ENCODE data around the gene ABLIM1.

DNA sequence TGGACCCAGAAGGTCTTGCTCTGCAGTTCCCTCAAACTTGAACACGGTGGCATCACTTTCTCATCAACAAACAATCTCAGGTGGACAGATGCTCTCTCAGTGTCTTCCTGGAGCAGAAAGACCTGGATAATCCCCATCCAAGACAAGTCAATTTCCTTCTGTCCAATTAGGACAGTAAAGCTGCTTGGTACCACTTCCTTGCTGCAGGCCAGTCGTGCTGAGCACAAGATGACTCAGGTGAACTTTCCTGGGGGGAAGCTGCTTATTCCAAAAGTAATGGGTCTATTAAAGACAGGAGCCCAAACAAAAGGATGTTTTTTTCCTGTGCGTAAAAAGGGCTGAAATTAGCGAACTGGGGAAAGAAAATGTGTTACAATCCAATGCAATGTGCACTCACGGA, 146.2 kb downstream of the ABLIM1 start:
- TF ChIP-seq, protein P1, sequence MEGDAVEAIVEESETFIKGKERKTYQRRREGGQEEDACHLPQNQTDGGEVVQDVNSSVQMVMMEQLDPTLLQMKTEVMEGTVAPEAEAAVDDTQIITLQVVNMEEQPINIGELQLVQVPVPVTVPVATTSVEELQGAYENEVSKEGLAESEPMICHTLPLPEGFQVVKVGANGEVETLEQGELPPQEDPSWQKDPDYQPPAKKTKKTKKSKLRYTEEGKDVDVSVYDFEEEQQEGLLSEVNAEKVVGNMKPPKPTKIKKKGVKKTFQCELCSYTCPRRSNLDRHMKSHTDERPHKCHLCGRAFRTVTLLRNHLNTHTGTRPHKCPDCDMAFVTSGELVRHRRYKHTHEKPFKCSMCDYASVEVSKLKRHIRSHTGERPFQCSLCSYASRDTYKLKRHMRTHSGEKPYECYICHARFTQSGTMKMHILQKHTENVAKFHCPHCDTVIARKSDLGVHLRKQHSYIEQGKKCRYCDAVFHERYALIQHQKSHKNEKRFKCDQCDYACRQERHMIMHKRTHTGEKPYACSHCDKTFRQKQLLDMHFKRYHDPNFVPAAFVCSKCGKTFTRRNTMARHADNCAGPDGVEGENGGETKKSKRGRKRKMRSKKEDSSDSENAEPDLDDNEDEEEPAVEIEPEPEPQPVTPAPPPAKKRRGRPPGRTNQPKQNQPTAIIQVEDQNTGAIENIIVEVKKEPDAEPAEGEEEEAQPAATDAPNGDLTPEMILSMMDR (conservative IDR thresholded peaks at IDR 0.05; ENCODE audit: low read depth in 2 of 2) = no peak
- TF ChIP-seq, protein P2, sequence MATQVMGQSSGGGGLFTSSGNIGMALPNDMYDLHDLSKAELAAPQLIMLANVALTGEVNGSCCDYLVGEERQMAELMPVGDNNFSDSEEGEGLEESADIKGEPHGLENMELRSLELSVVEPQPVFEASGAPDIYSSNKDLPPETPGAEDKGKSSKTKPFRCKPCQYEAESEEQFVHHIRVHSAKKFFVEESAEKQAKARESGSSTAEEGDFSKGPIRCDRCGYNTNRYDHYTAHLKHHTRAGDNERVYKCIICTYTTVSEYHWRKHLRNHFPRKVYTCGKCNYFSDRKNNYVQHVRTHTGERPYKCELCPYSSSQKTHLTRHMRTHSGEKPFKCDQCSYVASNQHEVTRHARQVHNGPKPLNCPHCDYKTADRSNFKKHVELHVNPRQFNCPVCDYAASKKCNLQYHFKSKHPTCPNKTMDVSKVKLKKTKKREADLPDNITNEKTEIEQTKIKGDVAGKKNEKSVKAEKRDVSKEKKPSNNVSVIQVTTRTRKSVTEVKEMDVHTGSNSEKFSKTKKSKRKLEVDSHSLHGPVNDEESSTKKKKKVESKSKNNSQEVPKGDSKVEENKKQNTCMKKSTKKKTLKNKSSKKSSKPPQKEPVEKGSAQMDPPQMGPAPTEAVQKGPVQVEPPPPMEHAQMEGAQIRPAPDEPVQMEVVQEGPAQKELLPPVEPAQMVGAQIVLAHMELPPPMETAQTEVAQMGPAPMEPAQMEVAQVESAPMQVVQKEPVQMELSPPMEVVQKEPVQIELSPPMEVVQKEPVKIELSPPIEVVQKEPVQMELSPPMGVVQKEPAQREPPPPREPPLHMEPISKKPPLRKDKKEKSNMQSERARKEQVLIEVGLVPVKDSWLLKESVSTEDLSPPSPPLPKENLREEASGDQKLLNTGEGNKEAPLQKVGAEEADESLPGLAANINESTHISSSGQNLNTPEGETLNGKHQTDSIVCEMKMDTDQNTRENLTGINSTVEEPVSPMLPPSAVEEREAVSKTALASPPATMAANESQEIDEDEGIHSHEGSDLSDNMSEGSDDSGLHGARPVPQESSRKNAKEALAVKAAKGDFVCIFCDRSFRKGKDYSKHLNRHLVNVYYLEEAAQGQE (IDR thresholded peaks at IDR 0.05; ENCODE audit: unreplicated experiment) = no peak
- TF ChIP-seq EZH2 (IDR thresholded peaks at IDR 0.05; ENCODE audit: low read depth, unreplicated experiment) = no peak
- no peak for TF ChIP-seq JUNB (IDR thresholded peaks at IDR 0.05; ENCODE audit: unreplicated experiment)
- TF ChIP-seq POLR2AphosphoS5 (IDR thresholded peaks at IDR 0.05; ENCODE audit: low read depth) = no peak
- TF ChIP-seq, protein P3, sequence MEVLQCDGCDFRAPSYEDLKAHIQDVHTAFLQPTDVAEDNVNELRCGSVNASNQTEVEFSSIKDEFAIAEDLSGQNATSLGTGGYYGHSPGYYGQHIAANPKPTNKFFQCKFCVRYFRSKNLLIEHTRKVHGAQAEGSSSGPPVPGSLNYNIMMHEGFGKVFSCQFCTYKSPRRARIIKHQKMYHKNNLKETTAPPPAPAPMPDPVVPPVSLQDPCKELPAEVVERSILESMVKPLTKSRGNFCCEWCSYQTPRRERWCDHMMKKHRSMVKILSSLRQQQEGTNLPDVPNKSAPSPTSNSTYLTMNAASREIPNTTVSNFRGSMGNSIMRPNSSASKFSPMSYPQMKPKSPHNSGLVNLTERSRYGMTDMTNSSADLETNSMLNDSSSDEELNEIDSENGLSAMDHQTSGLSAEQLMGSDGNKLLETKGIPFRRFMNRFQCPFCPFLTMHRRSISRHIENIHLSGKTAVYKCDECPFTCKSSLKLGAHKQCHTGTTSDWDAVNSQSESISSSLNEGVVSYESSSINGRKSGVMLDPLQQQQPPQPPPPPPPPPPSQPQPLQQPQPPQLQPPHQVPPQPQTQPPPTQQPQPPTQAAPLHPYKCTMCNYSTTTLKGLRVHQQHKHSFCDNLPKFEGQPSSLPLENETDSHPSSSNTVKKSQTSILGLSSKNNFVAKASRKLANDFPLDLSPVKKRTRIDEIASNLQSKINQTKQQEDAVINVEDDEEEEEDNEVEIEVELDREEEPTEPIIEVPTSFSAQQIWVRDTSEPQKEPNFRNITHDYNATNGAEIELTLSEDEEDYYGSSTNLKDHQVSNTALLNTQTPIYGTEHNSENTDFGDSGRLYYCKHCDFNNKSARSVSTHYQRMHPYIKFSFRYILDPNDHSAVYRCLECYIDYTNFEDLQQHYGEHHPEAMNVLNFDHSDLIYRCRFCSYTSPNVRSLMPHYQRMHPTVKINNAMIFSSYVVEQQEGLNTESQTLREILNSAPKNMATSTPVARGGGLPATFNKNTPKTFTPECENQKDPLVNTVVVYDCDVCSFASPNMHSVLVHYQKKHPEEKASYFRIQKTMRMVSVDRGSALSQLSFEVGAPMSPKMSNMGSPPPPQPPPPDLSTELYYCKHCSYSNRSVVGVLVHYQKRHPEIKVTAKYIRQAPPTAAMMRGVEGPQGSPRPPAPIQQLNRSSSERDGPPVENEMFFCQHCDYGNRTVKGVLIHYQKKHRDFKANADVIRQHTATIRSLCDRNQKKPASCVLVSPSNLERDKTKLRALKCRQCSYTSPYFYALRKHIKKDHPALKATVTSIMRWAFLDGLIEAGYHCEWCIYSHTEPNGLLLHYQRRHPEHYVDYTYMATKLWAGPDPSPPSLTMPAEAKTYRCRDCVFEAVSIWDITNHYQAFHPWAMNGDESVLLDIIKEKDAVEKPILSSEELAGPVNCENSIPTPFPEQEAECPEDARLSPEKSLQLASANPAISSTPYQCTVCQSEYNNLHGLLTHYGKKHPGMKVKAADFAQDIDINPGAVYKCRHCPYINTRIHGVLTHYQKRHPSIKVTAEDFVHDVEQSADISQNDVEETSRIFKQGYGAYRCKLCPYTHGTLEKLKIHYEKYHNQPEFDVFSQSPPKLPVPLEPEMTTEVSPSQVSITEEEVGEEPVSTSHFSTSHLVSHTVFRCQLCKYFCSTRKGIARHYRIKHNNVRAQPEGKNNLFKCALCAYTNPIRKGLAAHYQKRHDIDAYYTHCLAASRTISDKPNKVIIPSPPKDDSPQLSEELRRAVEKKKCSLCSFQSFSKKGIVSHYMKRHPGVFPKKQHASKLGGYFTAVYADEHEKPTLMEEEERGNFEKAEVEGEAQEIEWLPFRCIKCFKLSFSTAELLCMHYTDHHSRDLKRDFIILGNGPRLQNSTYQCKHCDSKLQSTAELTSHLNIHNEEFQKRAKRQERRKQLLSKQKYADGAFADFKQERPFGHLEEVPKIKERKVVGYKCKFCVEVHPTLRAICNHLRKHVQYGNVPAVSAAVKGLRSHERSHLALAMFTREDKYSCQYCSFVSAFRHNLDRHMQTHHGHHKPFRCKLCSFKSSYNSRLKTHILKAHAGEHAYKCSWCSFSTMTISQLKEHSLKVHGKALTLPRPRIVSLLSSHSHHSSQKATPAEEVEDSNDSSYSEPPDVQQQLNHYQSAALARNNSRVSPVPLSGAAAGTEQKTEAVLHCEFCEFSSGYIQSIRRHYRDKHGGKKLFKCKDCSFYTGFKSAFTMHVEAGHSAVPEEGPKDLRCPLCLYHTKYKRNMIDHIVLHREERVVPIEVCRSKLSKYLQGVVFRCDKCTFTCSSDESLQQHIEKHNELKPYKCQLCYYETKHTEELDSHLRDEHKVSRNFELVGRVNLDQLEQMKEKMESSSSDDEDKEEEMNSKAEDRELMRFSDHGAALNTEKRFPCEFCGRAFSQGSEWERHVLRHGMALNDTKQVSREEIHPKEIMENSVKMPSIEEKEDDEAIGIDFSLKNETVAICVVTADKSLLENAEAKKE (CRISPR knock-in tag; IDR thresholded peaks at IDR 0.05) = no peak
- no peak for TF ChIP-seq NANOG (IDR thresholded peaks at IDR 0.05; ENCODE audit: borderline replicate concordance)
- no peak for TF ChIP-seq STAT1 (IDR thresholded peaks at IDR 0.05; ENCODE audit: unreplicated experiment)
- no peak for TF ChIP-seq EZH2phosphoT487 (IDR thresholded peaks at IDR 0.05; ENCODE audit: unreplicated experiment)
- TF ChIP-seq ZNF331 (CRISPR knock-in tag; IDR thresholded peaks at IDR 0.05; ENCODE audit: low read depth) = no peak
- TF ChIP-seq CREB1 (CRISPR knock-in tag; IDR thresholded peaks at IDR 0.05; ENCODE audit: low read depth) = no peak
